HuH-7 (cell line): ENCODE results near the gene ABHD14A.
"Not testable (repeated sequence)": the region's sequence is repeated elsewhere in the genome, so short reads cannot be mapped to it uniquely, and the experiment has no call there.

Source experiments
- DNase-seq: peaks from one replicate; pipeline ENCODE4 v3.0.0; 2011; ENCODE audit warnings: low spot score

ABHD14A gene

GRCh38 chr3:51974277-51974962, 444 bp upstream of the ABHD14A start:
- DNase-seq = peak; percentile 58

- no peak for DNase-seq
Observed at GRCh38 chr3:51975852-51976549, 1.1 kb downstream of the ABHD14A start.

GRCh38 chr3:51977446-51978142, 2.7 kb downstream of the ABHD14A start:
- DNase-seq = no peak

GRCh38 chr3:51978143-51978502, 3.3 kb downstream of the ABHD14A start:
- no peak for DNase-seq

DNA sequence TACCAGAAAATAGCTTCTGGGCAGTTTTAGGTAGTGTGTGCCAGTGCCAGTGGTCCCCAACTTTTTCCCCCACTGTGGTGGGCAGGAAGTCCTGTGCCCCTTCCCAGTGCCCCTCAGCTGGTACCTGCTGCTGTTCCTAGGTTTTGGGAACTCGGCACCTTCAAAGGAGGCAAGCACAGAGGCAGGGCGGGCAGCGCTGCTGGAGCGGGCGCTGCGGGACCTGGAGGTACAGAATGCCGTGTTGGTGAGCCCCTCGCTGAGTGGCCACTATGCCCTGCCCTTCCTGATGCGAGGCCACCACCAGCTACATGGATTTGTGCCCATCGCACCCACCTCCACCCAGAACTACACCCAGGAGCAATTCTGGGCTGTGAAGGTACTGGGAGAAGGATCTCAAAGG, 5.4 kb downstream of the ABHD14A start:
- DNase-seq = no peak

DNA sequence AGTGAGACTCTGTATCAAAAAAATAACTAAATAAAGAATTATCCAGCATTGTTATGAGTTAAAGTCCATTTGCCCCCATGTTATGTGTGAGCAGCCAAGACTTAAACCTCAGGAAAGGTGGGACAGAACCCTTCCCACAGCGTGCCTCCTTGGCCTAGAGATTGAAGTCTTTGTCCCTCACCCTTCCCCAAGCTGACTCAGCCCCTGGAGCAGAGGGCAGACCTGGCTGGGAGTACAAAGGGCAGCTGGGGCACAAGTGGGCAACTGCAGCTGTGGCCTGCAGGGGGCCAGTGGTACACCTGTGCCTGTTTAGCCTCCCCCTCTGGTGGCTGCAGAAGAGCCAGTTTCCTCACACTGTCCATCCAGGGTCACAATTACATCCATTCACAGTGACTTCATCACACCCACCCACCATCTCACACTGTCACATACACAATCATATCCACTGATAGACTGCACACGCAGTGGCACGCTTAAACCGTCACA, 7.5 kb downstream of the ABHD14A start:
- DNase-seq = peak; percentile 98

DNA sequence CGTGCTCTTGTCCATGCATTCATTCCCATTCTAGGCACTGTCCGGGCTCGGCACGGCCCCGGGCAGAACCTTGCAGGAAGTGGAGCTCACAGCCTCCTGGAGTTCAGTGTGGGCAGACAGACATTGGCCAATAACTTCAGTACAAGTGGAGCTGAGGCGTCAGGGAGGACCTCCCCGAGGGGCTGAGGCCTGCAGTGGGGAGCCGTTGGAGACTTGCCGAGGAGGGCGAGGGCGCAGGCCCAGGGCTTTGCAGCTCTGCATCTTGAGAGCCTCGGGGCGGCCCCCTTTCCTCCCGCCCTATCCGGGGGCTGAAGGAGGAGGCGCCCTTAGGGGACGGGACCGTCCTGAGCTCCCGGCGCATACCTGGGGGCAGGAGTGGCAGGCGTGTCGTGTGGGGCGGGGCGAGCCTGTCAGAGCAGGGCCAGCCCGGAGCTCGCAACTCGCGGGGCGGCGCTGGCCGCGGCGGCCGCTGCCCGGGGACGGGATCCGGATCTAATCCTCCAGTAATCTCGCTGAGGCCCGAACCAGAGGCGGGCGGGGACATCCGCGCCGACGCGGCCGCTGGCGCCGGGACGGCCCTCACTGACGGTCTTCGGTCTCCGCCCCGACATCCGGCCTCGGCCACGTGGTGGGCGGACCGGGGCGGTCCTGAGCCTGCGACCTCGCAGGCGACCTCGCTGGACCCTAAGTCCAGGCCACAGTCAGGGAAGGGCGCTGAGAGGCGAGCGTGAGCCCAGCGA, 8.1 kb downstream of the ABHD14A start, which contains the start of gene ACY1:
TSS of gene ACY1 (plus strand) at position 698 of the 740 bp plus-strand sequence. CDS start 530 bp downstream, outside the sequence.
- peak; percentile 96 for DNase-seq

GRCh38 chr3:51983578-51984268, 8.9 kb downstream of the ABHD14A start:
- no peak for DNase-seq

DNA sequence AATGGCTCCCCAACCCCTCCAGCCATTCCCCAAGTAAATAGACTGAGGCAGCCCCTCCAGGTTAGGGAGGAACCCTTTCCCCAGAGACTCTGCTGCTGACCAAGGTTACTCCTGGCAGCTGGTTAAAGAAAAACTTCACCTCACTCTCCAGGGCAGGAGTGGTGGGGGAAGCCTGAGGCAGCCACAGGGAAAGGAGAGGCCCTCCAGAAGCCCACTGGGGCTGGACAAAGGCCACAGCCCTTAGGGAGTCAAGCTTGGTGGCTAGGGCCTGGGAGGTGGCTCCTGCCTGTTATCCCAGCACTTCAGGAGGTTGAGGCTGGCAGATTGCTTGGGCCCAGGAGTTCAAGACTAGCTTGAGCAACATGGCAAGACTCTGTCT, 9.4 kb downstream of the ABHD14A start:
- no peak for DNase-seq

- no peak for DNase-seq
Observed at GRCh38 chr3:51985063-51985462, 10.2 kb downstream of the ABHD14A start.

- peak; percentile 81 for DNase-seq
Observed at GRCh38 chr3:51986010-51986947, 11.4 kb downstream of the ABHD14A start.

DNA sequence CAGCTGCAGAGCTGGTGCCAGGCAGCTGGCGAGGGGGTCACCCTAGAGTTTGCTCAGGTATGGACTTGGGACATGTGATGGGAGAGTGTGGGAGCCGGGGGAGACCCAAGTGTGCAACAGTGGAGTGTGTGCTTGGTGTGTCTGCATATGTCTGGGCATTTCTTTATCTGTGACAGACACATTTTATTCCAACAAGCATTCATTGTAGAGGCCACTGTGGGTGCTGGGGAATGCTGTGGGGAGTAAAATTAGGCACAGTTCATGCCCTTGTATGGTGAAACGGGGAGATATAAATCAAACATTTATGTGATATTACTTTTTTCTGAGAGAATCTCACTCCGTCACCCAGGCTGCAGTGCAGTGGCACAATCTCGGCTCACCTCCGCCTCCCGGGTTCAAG, 12.7 kb downstream of the ABHD14A start:
- no peak for DNase-seq

DNA sequence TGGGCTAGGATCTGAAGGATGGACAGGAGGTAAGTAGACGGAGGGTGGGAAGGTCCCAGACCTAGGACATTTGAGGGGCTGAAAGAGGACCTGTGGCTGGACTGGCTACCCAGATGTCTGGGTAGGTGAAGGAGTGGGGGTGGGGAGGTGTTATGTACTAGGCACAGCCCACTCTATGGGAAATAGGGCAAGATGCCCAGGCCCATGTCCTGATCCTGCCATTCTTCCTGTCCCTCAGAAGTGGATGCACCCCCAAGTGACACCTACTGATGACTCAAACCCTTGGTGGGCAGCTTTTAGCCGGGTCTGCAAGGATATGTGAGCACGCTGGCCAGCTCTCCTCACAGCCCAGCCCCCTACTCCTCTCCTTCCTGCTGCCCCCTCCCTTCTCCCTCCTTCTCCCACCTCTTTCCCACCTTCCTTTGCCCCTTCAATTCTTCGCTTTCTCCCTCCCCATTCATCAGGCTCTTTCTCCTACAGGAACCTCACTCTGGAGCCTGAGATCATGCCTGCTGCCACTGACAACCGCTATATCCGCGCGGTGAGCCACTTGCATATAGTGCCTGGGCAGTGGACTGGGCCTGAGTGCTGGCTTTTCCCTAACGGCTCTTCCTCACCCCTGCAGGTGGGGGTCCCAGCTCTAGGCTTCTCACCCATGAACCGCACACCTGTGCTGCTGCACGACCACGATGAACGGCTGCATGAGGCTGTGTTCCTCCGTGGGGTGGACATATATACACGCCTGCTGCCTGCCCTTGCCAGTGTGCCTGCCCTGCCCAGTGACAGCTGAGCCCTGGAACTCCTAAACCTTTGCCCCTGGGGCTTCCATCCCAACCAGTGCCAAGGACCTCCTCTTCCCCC, 13.7 kb downstream of the ABHD14A start:
- no peak for DNase-seq

- DNase-seq = not testable (repeated sequence)
Observed at GRCh38 chr3:51990501-51990971, 15.7 kb downstream of the ABHD14A start.

GRCh38 chr3:51992017-51992682, 17.3 kb downstream of the ABHD14A start:
- DNase-seq = no peak

- DNase-seq = not testable (repeated sequence)
Observed at GRCh38 chr3:51993657-51994056, 18.8 kb downstream of the ABHD14A start.

DNA sequence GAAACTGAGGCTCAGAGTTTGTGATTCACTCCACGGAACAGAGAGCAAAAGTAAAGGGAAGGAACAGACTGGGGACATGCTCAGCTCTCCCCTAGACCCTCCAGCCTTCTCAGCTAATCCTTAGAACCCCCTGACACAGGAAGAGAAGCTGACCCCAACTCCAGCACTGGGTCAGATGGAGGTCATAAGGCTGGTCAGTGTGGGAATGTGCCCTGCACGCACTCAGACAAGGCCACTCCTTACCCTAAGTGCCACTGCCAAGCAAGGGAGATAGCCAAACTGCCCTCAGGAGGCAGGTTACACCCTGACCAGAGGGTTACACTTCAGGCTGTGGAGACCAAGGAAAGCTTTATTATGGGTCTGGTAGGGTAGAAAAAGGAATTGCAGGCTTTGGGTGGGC, 19.7 kb downstream of the ABHD14A start:
- DNase-seq = no peak

GRCh38 chr3:51995346-51996163, 20.7 kb downstream of the ABHD14A start, which contains the start of gene RPL29:
TSS of gene RPL29 (minus strand) at chr3:51995895. CDS start at chr3:51995461, 434 bp downstream.
- DNase-seq = peak; percentile 86
